DMS79 treated with DMSO at 0.1 percent for 48 hours (cell line): ENCODE measurements around the gene RPS6KA4.
"Not testable (repeated sequence)": the region's sequence is repeated elsewhere in the genome, so short reads cannot be mapped to it uniquely, and the experiment has no call there.

Source experiments
- DNase-seq: peaks from one replicate; lab custom pipeline; 2025; lab: John Stamatoyannopoulos, UW

RPS6KA4 gene

GRCh38 chr11:64358907-64359711 lies at the start of gene RPS6KA4:
Gene RPS6KA4, plus strand, starts transcription at chr11:64359162. Its CDS starts 74 bp downstream, at chr11:64359236.
- peak; percentile 64 for DNase-seq

DNA sequence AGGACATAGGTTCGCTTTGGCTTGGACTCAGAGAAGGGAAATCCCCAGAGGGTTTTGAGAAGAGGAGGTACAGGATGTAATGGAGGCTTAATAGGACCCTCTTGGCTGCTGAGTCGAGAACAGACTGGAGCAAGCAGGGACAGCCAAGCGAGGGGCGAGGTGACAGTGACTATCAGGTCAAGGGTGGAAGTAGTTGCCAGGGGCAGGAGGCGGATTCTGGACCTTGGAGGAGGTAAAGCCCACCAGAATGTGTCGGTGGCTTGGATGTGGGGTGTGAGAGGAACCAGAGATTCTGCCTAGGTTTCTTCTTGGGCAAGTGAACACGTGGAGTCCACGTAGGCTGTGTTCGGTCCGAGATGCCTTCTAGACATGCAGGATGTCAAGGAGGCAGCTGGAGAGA lies 46.0 kb upstream of the RPS6KA4 start:
- DNase-seq = no peak

GRCh38 chr11:64313491-64314145 lies 45.3 kb upstream of the RPS6KA4 start:
- no peak for DNase-seq

- no peak for DNase-seq
Measured at GRCh38 chr11:64314146-64314804, 44.7 kb upstream of the RPS6KA4 start.

DNA sequence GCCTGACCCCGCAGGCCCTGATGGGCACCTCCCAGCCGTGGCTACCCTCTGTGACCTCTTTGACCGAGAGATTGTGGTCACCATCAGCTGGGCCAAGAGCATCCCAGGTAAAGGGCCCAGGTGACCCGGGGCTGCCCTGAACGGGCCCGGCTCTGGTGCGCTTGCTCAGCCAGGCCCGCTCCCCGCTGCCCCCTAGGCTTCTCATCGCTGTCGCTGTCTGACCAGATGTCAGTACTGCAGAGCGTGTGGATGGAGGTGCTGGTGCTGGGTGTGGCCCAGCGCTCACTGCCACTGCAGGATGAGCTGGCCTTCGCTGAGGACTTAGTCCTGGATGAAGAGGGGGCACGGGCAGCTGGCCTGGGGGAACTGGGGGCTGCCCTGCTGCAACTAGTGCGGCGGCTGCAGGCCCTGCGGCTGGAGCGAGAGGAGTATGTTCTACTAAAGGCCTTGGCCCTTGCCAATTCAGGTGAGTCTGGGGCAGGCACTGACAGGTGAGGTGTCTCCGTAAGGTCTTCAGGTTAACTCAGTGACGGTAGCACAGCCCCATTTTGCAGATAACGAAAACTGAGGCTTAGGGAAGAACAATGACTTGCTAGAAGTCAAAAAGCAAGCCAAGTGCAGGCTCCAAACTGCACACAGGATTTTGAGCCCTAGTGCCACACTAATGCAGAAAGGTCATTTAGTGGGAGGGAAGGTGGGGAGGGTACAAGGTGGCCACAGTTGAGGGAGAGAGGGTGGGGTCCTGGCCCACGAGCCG lies 44.0 kb upstream of the RPS6KA4 start:
- no peak for DNase-seq

DNA sequence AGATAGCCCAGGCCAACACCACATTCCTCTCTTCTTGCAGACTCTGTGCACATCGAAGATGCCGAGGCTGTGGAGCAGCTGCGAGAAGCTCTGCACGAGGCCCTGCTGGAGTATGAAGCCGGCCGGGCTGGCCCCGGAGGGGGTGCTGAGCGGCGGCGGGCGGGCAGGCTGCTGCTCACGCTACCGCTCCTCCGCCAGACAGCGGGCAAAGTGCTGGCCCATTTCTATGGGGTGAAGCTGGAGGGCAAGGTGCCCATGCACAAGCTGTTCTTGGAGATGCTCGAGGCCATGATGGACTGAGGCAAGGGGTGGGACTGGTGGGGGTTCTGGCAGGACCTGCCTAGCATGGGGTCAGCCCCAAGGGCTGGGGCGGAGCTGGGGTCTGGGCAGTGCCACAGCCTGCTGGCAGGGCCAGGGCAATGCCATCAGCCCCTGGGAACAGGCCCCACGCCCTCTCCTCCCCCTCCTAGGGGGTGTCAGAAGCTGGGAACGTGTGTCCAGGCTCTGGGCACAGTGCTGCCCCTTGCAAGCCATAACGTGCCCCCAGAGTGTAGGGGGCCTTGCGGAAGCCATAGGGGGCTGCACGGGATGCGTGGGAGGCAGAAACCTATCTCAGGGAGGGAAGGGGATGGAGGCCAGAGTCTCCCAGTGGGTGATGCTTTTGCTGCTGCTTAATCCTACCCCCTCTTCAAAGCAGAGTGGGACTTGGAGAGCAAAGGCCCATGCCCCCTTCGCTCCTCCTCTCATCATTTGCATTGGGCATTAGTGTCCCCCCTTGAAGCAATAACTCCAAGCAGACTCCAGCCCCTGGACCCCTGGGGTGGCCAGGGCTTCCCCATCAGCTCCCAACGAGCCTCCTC lies 43.1 kb upstream of the RPS6KA4 start:
- DNase-seq = not testable (repeated sequence)

- peak; percentile 45 for DNase-seq
Measured at GRCh38 chr11:64316672-64317324, 42.2 kb upstream of the RPS6KA4 start.

DNA sequence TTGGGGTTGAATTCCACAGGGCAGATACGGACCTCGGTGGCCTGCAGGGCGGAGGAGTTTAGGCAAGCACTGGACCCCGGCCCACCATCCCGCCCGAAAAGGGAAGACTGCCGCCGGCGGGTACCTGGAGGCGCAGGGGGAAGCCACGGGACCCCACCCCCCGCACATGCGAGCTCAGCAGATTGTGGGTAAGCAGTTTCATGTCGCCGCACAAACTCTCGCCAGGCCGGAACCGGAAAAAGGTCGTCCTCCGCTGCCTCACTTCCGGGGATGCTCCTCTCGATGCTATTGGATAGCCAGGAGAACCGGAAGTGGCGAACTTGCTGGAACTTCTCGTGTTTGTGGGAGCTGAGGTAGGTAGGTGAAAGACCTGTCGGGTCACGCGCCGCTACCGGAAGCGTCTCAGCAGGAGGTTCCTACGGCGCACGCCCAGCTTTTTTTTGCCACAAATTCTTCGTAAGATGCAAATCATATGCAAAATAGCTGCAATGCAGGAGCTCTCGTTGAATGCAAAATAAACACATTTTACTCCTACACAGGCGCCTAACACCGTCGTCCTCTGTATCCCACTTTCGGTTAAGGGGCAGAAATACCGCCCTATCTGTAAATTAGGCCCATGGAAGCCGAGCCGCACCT lies 41.5 kb upstream of the RPS6KA4 start, which contains the start of gene TRMT112:
TSS of gene TRMT112 (minus strand) at position 235 of the 636 bp plus-strand sequence. CDS start at position 202, 33 bp downstream.
- DNase-seq = peak; percentile 98

GRCh38 chr11:64317961-64318765 lies 40.8 kb upstream of the RPS6KA4 start, which contains the start of gene PRDX5:
Gene PRDX5, plus strand, starts transcription at chr11:64318121. Its CDS starts 95 bp downstream, at chr11:64318216.
- DNase-seq = peak; percentile 90

- DNase-seq = no peak
Measured at GRCh38 chr11:64318766-64319761, 39.9 kb upstream of the RPS6KA4 start.

- DNase-seq = no peak
Measured at GRCh38 chr11:64320556-64320955, 38.4 kb upstream of the RPS6KA4 start.

GRCh38 chr11:64321026-64321425 lies 37.9 kb upstream of the RPS6KA4 start:
- DNase-seq = no peak

DNA sequence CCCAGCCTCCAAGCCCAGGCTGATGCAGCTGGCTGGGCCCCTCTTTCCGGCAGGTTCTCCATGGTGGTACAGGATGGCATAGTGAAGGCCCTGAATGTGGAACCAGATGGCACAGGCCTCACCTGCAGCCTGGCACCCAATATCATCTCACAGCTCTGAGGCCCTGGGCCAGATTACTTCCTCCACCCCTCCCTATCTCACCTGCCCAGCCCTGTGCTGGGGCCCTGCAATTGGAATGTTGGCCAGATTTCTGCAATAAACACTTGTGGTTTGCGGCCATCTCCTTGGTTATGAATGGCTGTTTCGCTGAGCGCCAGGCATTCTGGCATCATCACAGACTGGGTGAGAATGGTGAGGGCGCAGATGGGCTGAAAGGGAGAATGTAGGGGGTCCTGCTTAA lies 37.4 kb upstream of the RPS6KA4 start:
- DNase-seq = peak; percentile 79

DNA sequence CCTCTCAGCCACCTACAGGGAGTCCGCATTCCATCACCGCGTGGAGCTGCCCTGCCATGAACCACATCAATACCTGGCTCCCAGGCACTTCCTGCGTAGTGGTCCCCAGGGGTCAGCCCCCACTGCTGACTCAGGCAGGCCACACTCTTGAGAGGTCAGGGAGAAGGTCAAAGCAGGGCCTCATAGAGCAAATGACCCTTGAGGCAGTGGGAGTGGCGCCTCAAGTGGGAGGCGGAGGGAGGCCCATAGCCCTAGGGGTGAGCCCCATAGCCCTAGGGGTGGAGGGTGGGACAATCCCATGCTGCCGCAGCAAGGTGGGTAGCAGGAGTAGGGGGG lies 36.1 kb upstream of the RPS6KA4 start:
- no peak for DNase-seq

GRCh38 chr11:64323373-64323772 lies 35.6 kb upstream of the RPS6KA4 start:
- no peak for DNase-seq

- DNase-seq = not testable (repeated sequence)
Measured at GRCh38 chr11:64323984-64324383, 35.0 kb upstream of the RPS6KA4 start.

GRCh38 chr11:64324692-64325469 lies 34.1 kb upstream of the RPS6KA4 start:
- DNase-seq = no peak
